NCI-H2227 (cell line): Measurements from ENCODE around the gene CBR3.
A peak's percentile ranks its signal among the peaks of the same experiment; 100 is the strongest.

Source experiments
- DNase-seq: peaks from one replicate; lab custom pipeline; 2025; ENCODE audit not compliant: unreplicated experiment; lab: John Stamatoyannopoulos, UW

CBR3 gene

GRCh38 chr21:36149788-36150711 is 15.2 kb downstream of the CBR3 start:
- no peak for DNase-seq

DNA sequence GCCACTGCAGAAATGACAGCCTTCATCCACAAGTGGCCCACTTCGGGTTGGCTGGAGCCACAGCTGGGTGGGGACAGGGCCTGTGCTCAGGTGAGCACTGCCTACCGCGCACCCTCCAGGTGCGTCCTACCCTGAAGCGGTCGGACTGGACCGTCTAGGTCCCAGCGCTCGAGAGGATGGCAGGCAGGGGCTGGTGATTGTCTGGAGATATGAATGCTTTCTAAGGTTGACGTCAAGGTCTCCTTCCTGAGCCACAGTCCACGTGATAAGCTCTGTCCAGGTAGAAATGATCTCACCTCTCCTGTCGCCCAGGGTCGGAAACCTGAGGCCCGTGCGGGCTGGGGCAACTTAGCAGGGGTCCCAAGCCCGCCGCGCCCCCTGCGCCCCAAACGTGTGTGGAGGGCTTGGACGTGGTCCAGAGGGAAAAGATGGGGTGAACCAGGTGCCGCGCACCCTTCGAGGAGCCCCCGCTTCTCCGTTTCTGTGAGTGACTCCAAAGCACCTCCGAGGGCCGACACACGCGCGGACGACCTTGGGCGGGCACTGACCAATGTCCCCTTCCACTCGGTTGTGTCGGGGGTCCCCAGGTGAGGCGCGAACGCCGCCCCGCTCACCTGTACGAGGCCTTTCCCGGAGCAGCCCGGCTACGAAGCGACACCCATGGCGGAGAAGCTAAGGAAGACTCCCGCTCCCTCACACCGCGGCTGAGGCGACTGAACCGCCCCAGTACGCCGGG is 20.9 kb downstream of the CBR3 start:
- peak; percentile 57 for DNase-seq

- peak; percentile 100 for DNase-seq
Measured at GRCh38 chr21:36156339-36156814, 21.5 kb downstream of the CBR3 start.

DNA sequence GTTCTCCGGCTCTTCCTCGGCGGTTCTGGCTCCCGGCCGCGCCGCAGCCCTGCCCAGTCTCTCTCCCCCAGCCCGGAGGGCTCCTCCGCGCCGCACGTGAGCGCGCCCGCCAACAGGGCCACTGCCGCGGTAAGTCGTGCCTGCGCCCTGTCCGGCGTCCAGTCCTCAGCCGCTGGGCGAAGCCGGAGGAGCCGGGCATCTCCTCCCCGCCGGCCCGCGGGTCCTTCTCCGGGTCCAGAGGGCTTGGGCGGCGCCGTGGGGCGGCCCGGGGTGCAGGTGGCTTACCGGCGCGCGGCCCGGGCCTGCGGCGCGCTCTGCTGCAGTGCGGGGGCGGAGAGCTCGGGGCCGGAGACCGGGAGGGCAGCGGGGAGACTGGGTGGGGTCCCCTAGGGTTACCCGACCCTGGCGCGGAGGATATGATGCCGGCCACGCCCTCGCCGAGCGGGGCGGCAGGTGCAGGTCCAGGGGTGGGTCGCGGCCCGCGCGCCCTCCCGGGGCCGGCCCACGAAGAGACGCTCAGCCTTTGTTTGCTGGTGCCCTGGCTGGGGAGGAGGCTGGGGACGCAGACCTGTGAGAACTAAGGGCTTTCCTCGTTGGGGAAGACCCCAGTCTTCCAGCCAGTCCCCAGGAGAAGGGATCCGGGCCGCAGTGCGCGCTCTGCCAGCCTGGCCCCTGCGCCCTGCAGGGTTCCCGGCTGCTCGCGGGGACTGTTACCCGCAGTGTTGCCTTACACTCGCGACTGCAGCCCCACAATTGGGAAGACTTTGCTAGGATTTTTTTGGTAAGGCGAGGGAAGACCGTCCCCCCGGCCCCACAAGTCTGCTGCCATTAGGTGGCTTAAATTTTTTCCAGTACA is 22.2 kb downstream of the CBR3 start, which contains the start of gene DOP1B:
TSS of gene DOP1B (plus strand) at position 10 of the 856 bp plus-strand sequence. CDS start 7,910 bp downstream, outside the sequence.
- DNase-seq, result no peak

DNA sequence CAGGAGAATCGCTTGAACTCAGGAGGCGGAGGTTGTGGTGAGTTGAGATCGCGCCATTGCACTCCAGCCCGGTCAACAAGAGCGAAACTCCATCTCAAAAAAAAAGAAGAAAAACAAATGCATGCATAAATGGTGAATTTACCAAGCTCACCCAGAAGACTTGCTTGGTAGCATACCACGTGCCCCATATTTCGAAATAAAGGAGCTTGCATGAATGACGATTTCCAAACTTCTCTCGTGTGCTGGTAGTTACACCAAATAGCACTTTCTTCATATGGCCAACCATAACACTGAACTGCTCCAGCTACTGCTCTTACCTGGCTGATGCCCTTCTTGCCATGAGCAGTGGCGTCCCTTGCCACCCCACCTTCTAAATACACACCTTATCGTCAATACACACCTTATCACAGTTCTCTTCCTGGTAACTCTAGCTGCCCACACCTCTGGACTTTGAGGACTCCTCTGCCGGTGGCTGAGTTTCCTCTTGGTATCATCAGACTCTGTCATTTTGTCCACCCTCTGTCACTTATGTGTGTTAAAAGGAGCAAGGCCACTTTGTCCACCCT is 24.6 kb downstream of the CBR3 start:
- no peak for DNase-seq

GRCh38 chr21:36160850-36161178 is 25.9 kb downstream of the CBR3 start:
- DNase-seq, result no peak

GRCh38 chr21:36162631-36163030 is 27.8 kb downstream of the CBR3 start:
- no peak for DNase-seq

DNA sequence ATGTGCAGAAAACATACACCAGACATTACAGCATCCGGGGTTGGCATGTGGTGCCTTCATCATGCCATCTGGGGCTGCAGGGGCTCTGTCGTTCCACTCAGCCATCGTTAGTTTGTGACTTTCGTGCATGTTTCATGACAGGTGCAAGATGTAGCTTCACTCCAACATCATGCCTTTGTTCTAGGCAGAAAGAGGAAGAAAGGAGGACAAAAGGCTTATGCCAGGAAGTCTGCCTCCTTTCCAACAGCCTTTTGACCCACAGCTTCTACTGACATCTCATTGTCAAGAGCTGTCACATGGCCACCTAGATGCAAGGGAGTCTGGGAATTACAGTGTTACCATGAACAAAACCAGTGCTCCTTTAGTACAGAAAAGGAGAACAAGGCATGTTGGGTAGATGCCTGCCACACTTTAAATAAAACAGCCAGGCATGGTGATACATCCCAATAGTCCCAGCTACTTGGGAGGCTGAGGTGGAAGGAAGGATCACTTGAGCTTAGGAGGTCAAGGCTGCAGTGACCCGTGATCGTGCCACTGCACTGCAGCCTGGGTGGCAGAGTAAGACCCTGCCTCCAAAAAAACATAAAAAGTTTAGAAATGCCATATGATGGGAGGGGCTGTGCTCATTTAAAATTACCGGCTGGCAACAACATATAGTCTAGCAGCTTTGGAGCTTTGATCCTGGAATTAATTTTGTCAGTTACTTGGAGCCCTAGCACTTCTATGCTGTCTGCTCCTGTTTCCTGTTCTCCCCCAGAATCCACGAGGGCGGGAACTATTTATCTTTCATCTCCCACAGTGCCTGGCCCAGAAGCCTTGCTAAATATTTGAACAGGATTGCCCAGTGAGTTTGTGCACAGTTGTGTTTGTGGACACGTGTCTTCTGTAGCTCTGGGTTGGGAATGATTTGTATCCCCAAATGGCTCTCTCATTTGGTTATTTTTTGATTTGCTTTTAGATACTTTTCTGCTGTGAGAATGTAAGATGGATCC is 29.2 kb downstream of the CBR3 start:
- DNase-seq, result no peak

GRCh38 chr21:36165356-36165755 is 30.5 kb downstream of the CBR3 start:
- no peak for DNase-seq

DNA sequence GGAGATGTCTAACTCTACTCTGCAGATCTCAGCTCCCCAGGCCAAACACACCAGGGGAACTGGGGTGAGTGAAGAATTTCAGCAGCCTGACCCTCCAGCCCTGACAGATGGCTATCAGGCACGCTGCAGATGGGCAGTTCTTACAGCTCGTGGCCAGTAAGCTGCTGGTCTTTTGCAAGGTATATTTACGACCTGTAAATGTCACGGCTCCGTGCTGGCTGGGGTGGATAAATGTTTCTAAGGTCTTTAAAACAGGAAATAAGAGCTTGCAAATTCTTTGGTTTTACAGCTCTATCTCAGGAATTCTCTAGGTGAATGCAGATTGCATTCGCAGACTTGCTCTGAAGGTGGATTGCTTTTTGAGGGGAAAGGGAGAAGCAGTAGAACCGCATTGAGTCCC is 31.8 kb downstream of the CBR3 start:
- no peak for DNase-seq

- DNase-seq, result no peak
Measured at GRCh38 chr21:36167541-36167940, 32.7 kb downstream of the CBR3 start.

DNA sequence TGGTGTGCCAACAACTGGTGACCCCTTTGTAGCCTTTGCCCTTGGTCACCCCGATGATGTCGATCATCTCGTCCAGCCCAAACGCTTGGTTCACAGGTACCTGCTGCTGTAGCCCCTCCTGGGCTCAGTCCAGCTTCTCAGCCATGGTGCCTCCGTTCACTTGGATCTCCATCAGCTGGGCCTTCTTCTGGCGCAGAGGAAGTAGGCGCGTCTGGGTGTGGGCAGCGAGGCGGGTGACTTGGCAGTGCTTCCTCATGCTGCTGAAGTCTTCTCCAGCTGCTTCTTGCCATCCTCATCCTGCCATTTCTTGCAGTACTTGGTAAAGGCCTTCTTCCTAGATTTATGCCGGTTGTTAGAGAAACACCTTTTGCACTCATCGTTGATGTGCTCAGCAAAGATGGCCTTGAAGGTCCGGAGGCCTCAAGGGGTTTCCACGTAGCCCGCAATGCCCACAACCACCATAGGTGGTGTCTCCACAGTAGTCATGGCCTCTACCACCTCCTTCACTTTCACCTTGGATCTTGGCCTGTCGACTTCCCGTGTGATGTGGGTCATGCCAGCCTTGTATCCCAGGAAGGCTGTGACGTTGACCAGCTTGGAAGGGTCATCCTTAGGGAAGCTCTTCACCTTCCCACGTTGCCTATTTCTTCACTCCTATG is 34.7 kb downstream of the CBR3 start:
- no peak for DNase-seq

DNA sequence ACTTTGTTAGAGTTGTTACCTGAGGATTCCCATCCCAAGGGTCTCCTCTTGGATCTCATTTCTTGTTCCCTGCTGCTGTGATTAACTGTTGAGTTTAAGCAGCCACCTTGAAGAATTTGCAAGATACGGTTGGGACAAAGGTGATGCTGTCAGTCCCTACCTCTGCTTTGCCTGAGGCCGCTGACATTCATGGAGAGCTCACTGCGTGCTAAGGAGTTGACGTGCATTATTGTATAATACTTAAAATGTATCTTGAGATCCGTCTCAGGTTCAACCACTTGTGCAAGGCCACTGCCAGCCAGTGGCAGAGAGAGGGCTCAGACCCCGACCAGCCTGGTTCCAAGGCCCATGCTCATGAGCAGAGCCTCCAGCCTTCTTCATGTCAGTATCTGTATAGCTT is 35.9 kb downstream of the CBR3 start:
- no peak for DNase-seq

GRCh38 chr21:36171336-36171735 is 36.5 kb downstream of the CBR3 start:
- no peak for DNase-seq

DNA sequence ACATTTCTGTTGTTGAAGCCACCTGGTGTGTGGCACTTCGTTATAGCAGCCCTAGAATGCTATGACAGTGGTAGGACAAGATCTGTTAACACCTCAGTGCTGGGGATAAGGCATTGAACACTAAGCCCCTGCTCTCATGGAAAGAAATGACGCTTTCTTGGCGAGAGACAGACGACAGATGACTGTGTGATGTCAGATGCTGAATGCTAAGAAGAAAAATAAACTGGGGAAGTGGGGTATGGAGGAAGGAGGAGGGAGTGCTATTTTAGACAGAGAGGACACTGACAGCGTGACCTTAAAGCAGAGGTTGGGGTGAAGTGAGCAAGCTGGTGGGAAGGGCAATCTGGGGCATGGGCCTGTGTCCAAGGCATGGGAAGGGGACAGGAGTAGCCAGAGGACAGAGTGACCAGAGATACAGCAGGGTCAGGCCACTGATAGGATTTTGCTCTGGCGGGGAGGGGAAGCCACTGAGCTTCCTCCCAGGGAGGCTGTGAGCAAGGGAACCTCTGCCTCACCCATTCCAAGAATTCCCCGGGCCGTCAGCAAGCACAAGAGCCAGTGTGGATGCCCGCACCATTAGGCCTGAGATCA is 37.0 kb downstream of the CBR3 start:
- no peak for DNase-seq

GRCh38 chr21:36174780-36175179 is 39.9 kb downstream of the CBR3 start:
- no peak for DNase-seq

DNA sequence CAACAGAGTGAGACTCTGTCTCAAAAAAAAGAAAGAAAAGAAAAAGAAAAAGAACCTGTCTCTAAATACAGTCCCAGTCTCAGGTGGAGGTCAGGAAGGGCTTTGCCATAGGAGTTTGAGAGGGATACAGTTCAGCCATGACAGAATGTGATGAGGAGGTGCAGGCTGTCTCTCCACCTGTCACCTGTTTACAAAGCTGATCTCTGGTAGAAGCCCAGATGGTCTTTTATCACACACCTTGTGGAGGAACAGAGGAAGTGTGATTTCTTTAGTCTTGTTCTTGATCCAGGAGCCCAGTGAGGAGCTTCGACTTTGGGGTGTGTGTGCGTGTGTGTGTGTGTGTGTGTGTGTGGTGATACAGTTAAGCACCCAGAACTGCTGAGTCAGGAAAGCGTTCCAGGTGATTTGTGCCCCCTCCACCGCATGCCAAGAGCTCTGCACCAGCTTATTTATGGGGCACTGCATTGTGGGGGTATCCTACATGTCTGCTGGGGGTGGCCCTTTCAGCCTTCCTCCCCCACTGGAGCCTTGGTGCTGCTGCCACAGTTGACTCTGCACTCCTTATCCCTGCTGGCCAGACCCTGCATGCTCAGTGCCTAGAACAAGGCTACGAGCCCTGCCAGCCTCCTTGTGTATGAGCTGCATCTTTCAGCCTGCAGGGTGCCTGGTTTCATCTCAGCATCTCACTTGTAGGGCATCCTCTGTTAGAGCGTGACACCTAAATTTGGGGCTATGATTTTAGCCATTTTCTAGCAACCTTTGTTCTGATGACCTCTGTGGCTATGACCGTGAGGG is 41.1 kb downstream of the CBR3 start:
- DNase-seq, result no peak

DNA sequence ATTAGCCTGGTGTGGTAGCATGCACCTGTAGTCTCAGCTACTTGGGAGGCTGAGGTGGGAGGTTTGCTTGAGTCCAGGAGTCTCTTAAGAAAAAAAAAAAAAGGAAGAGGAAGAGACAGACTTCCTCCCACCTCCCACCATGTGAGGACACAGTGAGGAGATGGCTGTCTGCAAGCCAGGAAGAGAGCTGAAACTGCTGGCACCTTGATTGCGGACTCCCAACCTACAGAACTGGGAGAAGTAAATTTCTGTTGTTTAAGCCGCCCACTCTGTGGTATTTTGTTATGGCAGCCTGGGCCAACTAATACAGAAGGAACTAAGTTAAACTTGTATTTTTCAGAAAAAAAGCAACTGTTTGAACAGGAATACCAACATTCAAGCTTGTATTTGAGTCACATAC is 43.5 kb downstream of the CBR3 start:
- no peak for DNase-seq
